Cardiac fibroblast (primary cell): ENCODE measurements around the gene KRTAP26-1.

Source experiments
- DNase-seq, 2 donors: peaks; one replicate each; pipeline versions ENCODE4 v3.0.0 to v3.0.0-alpha.2; 2010; ENCODE audit warnings: low read depth in 2 of 2
- H3K4me3 ChIP-seq, 2 donors: replicated peaks in 1 of 2; 1 replicate in 1 of 2; 2 replicates in 1 of 2; pipeline ENCODE4 v1.5.1; 2011; ENCODE audit warnings: low read depth in 2 of 2, low read length in 2 of 2, mild to moderate bottlenecking in 2 of 2, moderate library complexity in 1 of 2
- CTCF ChIP-seq: IDR thresholded peaks from one replicate; pipeline ENCODE4 v1.5.1; 2011; ENCODE audit warnings: low read depth, mild to moderate bottlenecking, low read length, inconsistent platforms

KRTAP26-1 gene

GRCh38 chr21:30340714-30341573 is 20.8 kb upstream of the KRTAP26-1 start:
- no peak overlapping the region for H3K4me3 ChIP-seq
- TF ChIP-seq CTCF: peak; percentile 78
- peak; percentile 61 to 63 for DNase-seq

- DNase-seq: no peak
- no peak overlapping the region for H3K4me3 ChIP-seq
- no peak for TF ChIP-seq CTCF
These were observed 18.6 kb upstream of the KRTAP26-1 start for GRCh38 chr21:30338717-30339116.

GRCh38 chr21:30337772-30338171 is 17.7 kb upstream of the KRTAP26-1 start:
- no peak for DNase-seq
- H3K4me3 ChIP-seq: no peak overlapping the region
- no peak for TF ChIP-seq CTCF

GRCh38 chr21:30337276-30337744 is 17.2 kb upstream of the KRTAP26-1 start, which contains the start of gene KRTAP27-1:
Gene KRTAP27-1, minus strand, starts transcription at chr21:30337694. Its CDS starts 26 bp downstream, at chr21:30337668.
- H3K4me3 ChIP-seq: no peak within 1 kb of the TSS
- no peak for DNase-seq
- no peak for TF ChIP-seq CTCF

GRCh38 chr21:30336596-30336995 is 16.5 kb upstream of the KRTAP26-1 start:
- TF ChIP-seq CTCF: no peak
- no peak overlapping the region for H3K4me3 ChIP-seq
- peak; percentile 50 to 61 for DNase-seq

GRCh38 chr21:30333736-30334135 is 13.6 kb upstream of the KRTAP26-1 start:
- no peak for TF ChIP-seq CTCF
- H3K4me3 ChIP-seq: no peak overlapping the region
- DNase-seq: no peak

GRCh38 chr21:30332681-30333080 is 12.6 kb upstream of the KRTAP26-1 start:
- no peak overlapping the region for H3K4me3 ChIP-seq
- DNase-seq: no peak
- TF ChIP-seq CTCF: no peak
